ACC112 (cell line): ENCODE data around the gene GALC.

Experiments
- H2AFZ ChIP-seq: fragments of 200-600 bp; sonication (generic); one replicate; pipeline ENCODE4 v1.6.0; 2017; ENCODE audit warnings: antibody characterized with exemption, low read length; ENCODE audit not compliant: unreplicated experiment
- H3K27ac ChIP-seq: fragments of 200-600 bp; sonication (generic); 2 replicates; pipeline ENCODE4 v1.5.1; 2014; ENCODE audit warnings: low read depth, mild to moderate bottlenecking, antibody characterized with exemption, low read length, moderate library complexity
- H3K27me3 ChIP-seq: fragments of 200-600 bp; sonication (generic); 2 replicates; pipeline ENCODE4 v1.6.1; 2014; ENCODE audit warnings: mild to moderate bottlenecking, antibody characterized with exemption, low read length, moderate library complexity, mixed read lengths; ENCODE audit not compliant: insufficient read depth
- H3K36me3 ChIP-seq: fragments of 200-600 bp; sonication (generic); 2 replicates; pipeline ENCODE4 v1.6.1; 2016; ENCODE audit warnings: mild to moderate bottlenecking, antibody characterized with exemption, low read length, moderate library complexity, mixed read lengths; ENCODE audit not compliant: insufficient read depth
- H3K4me1 ChIP-seq: fragments of 200-600 bp; sonication (generic); one replicate; pipeline ENCODE4 v1.6.1; 2016; ENCODE audit warnings: low read length, mixed read lengths; ENCODE audit not compliant: insufficient read depth, unreplicated experiment, control insufficient read depth
- H3K4me3 ChIP-seq: fragments of 200-600 bp; sonication (generic); 2 replicates; pipeline ENCODE4 v1.5.1; 2014; ENCODE audit warnings: mild to moderate bottlenecking, low read depth, low read length
- H3K79me2 ChIP-seq: fragments of 200-600 bp; sonication (generic); one replicate; pipeline ENCODE4 v1.6.0; 2016; ENCODE audit warnings: low read length; ENCODE audit not compliant: control insufficient read depth, unreplicated experiment, insufficient read depth

GALC gene

DNA sequence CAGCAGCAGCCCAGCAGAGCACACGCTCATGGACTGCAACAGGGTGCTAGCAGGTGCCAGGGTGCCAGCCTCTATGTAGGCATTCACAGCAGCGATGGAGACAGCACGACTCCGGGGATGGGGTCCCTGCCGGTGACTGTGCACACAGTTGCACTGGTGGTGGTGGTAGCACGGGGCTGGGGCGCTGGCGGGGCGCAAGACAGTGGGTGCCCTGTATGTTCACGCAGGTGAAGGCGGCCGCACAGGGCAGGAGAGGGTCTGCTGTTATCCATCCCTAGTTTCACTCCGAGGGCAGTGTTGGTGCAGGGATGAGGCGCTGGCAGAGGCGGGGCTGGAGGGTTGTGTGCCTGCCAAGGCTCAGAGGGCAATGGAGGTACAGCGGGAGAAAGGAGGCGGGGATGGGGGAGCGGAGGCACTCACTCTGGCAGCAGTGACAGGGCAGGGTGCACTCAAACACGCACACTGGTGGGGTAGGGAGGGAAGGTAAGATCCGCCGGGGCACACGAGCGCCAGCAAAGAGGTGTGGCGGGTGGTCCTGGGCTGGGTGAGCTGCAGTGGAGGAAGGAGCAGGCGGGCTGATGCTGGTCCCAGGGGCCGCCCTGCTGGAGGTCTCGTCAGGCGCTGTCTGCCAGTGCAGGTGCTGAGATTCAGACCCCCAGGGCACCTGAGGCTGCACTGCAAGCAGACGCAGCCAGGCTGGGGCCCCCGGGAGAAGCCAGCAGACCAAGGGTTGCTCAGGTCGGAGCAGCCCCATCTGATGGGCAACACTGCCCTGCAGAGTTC lies 76.7 kb downstream of the GALC start:
- H3K27ac ChIP-seq = no peak overlapping the region
- H3K27me3 ChIP-seq = no peaks in the 10 kb centered on the region
- no peaks in the 10 kb centered on the region for H3K79me2 ChIP-seq
- H2AFZ ChIP-seq = no peak overlapping the region
- H3K36me3 ChIP-seq = no peaks in the 10 kb centered on the region
- no peak overlapping the region for H3K4me3 ChIP-seq
- no peaks in the 10 kb centered on the region for H3K4me1 ChIP-seq

DNA sequence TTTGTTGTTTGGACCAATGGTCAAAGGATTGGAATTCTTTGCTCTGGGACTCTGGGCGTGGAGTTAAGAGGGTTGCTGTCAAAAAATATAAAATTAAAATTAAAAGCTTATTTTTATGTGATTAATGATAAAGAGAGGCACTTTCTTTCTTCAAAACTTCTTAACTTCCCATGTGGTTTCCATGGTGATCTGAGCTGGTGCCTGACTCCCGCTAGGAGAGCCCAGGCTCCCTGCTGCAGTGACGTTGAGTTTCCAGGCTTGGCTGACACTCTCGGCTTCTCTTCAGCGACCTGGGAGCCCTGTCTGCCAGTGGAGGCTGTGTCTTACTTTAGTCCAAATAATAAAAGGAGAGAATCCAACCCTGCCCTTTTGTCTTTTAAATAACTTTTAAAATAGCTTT lies 84.4 kb downstream of the GALC start:
- no peak overlapping the region for H2AFZ ChIP-seq
- no peaks in the 10 kb centered on the region for H3K27me3 ChIP-seq
- H3K4me3 ChIP-seq = no peak overlapping the region
- no peaks in the 10 kb centered on the region for H3K36me3 ChIP-seq
- no peaks in the 10 kb centered on the region for H3K4me1 ChIP-seq
- no peaks in the 10 kb centered on the region for H3K79me2 ChIP-seq
- H3K27ac ChIP-seq = no peak overlapping the region

DNA sequence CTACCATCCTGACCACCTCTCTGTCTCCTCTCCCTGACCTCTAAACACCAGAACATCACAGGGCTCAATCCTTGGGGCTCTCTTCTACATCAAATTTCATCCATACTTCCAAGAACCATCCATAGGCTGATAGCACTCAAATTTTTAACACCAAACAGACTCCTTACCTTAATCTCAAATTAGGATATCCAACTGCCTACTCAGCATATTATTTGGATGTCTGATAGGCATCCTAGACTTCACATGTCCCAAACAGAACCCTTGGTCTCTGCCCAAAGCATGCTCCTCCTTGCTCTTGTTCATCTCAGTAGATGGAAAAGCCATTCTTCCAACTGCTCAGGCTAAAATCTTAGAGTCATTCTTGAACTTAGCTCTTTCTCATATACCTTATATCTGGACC lies 91.3 kb downstream of the GALC start:
- no peak overlapping the region for H3K27ac ChIP-seq
- H3K36me3 ChIP-seq = no peaks in the 10 kb centered on the region
- H2AFZ ChIP-seq = no peak overlapping the region
- no peaks in the 10 kb centered on the region for H3K4me1 ChIP-seq
- peaks cover 34% of the 10 kb centered on the region for H3K27me3 ChIP-seq
- H3K4me3 ChIP-seq = no peak overlapping the region
- H3K79me2 ChIP-seq = no peaks in the 10 kb centered on the region

DNA sequence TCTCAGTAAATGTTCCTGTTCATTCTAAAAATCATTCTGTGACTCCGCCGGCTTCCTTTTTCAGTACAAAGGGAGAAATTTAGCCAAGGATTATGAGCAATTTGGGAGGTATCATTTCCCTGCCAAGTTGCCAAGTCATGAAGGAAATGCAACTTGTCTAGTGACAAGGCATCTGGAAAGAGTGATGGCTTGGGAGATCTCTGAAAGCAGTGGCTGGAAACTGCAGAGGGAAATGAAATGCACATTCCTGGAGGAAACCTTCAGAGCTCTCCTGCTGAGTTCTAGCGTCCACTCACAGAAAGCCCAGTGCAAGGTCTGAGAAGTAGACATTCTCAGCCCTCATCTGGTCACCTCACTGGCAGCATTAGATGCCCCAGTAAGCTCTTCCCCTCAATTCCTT lies 91.7 kb downstream of the GALC start:
- no peaks in the 10 kb centered on the region for H3K36me3 ChIP-seq
- no peak overlapping the region for H3K4me3 ChIP-seq
- no peaks in the 10 kb centered on the region for H3K79me2 ChIP-seq
- no peaks in the 10 kb centered on the region for H3K4me1 ChIP-seq
- no peak overlapping the region for H3K27ac ChIP-seq
- peaks cover 34% of the 10 kb centered on the region for H3K27me3 ChIP-seq
- no peak overlapping the region for H2AFZ ChIP-seq

DNA sequence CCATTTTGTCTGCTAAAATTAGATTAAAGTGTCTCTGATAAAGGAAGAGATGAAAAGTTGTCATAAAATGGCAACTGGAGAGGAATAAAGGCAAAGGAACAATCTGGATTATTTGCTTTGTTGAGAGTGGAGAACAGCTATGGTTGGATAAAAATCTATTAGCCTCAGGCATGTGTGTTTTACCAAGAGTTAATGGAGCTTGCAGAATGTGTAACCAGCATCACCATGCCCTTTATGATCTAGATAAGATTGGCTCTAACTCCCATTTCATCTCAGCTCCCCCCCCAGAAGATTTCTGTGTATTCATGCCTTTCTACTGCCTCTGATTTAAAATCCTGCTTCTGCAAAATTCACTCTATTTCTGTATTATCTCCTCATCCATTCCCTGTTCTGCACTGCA lies 93.8 kb downstream of the GALC start:
- Histone ChIP-seq H2AFZ (no peak overlapping the region), H3K27me3 (peaks cover 34% of the 10 kb centered on the region), H3K4me3 (no peak overlapping the region), H3K36me3 (no peaks in the 10 kb centered on the region), H3K79me2 (no peaks in the 10 kb centered on the region), H3K4me1 (no peaks in the 10 kb centered on the region), H3K27ac (no peak overlapping the region)

DNA sequence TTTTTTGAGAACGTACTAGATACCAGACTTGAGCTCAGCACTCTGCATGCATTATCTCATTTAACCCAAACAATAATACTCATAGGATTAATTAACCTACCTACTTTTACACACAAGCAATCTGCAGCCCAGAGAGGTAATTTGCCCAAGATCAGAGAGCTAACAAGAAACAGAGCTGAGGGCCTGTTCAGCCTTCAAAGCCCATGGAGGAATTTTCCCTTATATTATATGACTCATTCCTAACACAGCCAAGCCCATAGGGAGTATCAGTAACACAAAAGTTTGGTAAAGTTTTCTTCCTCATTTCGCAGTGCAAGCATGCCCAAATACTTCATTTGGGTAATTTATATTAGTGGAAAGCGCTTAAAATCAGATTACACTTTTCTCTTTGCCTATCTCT lies 94.7 kb downstream of the GALC start:
- no peaks in the 10 kb centered on the region for H3K36me3 ChIP-seq
- no peak overlapping the region for H3K4me3 ChIP-seq
- peaks cover 34% of the 10 kb centered on the region for H3K27me3 ChIP-seq
- no peaks in the 10 kb centered on the region for H3K4me1 ChIP-seq
- H3K27ac ChIP-seq = no peak overlapping the region
- H2AFZ ChIP-seq = no peak overlapping the region
- no peaks in the 10 kb centered on the region for H3K79me2 ChIP-seq

DNA sequence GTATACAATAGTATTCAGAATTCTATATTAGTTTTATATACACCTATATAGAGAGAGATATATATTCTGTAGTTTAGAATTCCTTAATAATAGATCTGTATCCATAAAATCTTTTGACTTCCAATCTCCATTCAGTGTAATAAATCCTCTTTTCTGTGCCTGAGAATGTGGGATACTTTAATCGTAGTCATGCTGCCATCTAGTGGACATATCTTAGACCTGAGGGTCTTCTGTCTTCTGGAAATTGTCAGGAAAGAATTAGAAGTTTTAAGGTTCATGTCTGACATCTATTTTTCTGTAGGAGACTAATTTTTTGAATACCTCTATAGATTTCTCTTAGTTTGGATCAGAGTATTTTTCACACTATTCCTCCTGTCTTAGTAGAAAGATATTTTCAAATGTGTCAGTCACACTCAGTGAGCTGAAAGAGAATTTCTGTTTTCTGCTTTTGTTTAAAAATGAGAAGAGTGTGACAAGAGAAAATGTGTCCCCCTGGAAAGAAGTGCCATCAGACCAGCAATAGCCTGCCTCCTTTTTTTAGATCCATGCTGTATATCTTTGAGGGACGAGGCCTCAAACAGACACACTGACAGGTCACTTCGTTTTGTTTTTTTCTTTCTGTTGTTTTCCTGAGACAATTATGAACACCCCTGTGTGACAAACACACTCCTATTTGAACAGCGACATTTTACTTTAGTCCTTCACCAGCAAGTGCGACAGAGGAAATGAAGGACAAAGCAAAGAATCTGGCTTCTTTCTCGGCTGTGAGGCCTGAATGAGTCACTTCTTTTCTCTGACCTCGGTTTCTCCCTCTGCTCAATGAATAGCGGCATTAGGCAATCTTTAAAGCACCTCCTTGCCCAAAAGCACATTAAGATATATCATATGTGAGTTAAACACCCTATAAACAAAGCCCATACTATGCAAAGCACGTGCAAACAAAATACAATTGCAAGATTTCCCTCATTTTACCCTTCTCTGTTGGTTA lies 96.3 kb downstream of the GALC start:
- no peaks in the 10 kb centered on the region for H3K36me3 ChIP-seq
- H3K4me1 ChIP-seq = no peaks in the 10 kb centered on the region
- peaks cover 30% of the 10 kb centered on the region; the same call in 1 of the 2 replicates for H3K27me3 ChIP-seq
- no peak overlapping the region for H3K27ac ChIP-seq
- no peaks in the 10 kb centered on the region for H3K79me2 ChIP-seq
- no peak overlapping the region for H3K4me3 ChIP-seq
- no peak overlapping the region for H2AFZ ChIP-seq

DNA sequence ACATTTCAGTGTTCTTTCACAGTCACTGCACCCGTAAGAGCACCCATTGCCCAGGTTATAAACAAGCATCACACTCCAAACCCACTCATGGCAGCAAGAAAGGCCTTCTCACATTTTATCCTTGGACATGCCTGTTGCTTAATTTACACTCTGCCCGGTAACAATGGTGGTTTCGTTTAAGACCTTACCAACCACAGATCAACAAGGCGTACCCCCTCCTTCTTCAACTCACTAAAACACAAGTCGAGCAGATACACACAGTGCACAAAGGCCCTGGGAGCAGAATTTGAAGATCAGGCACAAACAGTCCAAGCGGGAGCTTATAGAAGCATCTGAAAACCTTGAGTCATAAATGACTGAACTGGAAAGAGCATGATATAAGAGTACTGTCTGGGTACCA lies 98.1 kb downstream of the GALC start:
- Histone ChIP-seq H3K4me3 (no peak overlapping the region), H3K4me1 (no peaks in the 10 kb centered on the region), H3K27me3 (peaks cover 16% of the 10 kb centered on the region; the same call in 1 of the 2 replicates), H3K36me3 (no peaks in the 10 kb centered on the region), H3K79me2 (no peaks in the 10 kb centered on the region), H3K27ac (no peak overlapping the region), H2AFZ (no peak overlapping the region)

DNA sequence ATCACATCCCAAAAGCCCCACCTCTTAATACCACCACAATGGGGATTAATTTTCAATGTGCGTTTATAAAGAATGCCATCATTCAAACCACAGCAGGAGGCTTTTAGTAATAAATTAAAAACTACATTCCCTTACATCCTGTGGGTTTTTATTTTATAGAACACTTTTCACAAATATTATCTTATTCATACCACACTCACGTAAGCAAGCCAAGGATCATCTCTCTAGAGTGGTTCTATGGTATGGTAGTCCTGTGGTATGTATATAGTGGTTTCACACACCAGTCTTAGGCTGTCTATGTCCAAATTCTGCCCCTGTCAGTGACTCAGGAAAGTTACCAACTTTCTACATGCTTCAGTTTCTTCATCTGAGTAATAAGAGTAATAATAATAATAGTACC lies 100.2 kb downstream of the GALC start:
- no peaks in the 10 kb centered on the region for H3K4me1 ChIP-seq
- no peak overlapping the region for H3K4me3 ChIP-seq
- H2AFZ ChIP-seq = no peak overlapping the region
- H3K36me3 ChIP-seq = no peaks in the 10 kb centered on the region
- no peak overlapping the region for H3K27ac ChIP-seq
- no peaks in the 10 kb centered on the region for H3K27me3 ChIP-seq
- H3K79me2 ChIP-seq = no peaks in the 10 kb centered on the region

DNA sequence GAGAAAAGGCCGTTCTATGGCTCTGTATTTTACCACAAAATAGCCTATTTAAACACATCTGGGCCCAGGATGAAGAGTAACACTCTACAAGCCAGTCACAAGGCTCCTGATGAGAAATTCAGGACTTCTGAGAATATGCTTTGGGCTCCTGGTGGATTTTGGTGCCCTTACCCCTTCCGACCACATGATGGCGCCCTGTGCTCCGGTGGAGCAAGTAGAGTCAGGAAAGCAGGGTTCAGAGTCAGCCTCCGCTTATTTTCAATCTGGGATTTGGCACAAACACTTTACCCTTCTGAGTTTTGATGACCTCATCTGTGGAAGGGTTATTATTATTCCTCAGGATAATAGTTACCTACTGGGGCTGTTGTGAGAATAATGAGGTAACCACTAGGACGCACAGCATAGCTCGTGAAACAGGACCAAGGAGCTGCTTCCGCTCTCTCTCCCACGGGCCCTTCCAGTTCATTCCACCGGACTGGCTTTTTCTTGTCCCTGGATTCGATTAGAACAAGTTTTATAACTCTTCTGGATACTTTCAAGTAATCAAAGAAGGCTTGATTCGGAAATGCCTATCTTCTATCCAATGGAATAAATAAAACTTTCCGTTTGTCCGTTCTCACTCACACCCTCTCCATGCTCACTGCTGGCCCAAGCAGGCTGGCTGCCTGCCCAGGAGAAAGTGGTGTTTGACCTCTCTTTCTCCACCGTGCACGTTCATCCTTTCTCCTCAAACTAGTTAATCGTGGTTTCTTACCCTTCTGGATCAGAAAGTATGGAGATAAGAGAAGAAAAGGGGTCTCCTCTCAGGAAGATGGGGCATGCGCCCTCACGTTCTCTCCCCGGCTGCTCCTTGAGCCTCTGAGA lies 104.6 kb downstream of the GALC start:
- no peak overlapping the region for H3K27ac ChIP-seq
- no peaks in the 10 kb centered on the region for H3K4me1 ChIP-seq
- H3K4me3 ChIP-seq = peak overlapping the region; percentile 40; the same call in 1 of the 2 replicates
- no peaks in the 10 kb centered on the region for H3K79me2 ChIP-seq
- H3K36me3 ChIP-seq = no peaks in the 10 kb centered on the region
- no peaks in the 10 kb centered on the region for H3K27me3 ChIP-seq
- no peak overlapping the region for H2AFZ ChIP-seq
